OCI-M1 (cell line): Measurements from ENCODE around the gene LPIN2.
A peak's percentile ranks its signal among the peaks of the same experiment; 100 is the strongest.
"Not testable (repeated sequence)": the region's sequence is repeated elsewhere in the genome, so short reads cannot be mapped to it uniquely, and the experiment has no call there.

ENCODE experiments used
- DNase-seq: peaks from one replicate; lab custom pipeline; 2025; lab: John Stamatoyannopoulos, UW

LPIN2 gene, protein sequence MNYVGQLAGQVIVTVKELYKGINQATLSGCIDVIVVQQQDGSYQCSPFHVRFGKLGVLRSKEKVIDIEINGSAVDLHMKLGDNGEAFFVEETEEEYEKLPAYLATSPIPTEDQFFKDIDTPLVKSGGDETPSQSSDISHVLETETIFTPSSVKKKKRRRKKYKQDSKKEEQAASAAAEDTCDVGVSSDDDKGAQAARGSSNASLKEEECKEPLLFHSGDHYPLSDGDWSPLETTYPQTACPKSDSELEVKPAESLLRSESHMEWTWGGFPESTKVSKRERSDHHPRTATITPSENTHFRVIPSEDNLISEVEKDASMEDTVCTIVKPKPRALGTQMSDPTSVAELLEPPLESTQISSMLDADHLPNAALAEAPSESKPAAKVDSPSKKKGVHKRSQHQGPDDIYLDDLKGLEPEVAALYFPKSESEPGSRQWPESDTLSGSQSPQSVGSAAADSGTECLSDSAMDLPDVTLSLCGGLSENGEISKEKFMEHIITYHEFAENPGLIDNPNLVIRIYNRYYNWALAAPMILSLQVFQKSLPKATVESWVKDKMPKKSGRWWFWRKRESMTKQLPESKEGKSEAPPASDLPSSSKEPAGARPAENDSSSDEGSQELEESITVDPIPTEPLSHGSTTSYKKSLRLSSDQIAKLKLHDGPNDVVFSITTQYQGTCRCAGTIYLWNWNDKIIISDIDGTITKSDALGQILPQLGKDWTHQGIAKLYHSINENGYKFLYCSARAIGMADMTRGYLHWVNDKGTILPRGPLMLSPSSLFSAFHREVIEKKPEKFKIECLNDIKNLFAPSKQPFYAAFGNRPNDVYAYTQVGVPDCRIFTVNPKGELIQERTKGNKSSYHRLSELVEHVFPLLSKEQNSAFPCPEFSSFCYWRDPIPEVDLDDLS

DNA sequence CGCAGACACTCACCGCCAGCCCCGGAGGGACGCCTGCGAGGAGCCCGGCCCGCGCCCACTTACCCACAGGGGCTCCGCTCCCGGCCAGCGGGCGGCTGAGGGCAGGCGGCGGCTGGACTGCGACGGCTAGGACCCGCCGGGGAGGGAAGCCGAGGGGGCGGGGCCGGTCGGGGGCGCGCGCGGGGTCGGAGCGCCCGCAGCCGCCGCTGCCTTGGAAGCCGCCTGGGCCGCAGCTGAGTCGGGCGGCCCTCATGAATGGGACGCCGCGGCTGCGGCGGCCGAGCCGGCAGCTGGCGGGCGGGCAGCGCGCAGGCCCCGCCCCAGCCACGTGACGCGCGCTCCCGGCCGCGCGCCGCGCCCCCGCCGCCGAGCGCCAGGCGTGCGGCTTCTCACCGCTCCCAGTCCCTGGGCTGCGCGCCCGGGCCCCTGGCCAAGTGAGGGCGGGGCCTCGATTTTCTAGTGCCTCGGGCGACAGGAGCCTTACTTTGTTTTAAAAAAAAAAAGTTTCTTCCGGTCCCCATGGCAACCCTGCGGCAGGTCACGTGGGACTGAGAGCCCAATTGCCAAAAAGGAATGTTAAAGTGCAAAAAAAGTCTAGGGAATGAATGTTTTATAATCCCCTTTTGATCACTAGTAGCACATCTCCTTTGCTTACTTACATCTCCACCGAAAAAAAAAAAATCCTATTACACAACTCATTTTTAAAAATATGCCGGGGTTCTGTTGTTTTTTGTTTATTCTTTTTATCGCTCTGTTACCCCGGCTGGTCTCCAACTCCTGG lies at the start of gene LPIN2:
Gene LPIN2, minus strand, starts transcription at position 121 of the 781 bp plus-strand sequence. CDS start 52,304 bp downstream, outside the sequence.
- DNase-seq = peak; percentile 99

DNA sequence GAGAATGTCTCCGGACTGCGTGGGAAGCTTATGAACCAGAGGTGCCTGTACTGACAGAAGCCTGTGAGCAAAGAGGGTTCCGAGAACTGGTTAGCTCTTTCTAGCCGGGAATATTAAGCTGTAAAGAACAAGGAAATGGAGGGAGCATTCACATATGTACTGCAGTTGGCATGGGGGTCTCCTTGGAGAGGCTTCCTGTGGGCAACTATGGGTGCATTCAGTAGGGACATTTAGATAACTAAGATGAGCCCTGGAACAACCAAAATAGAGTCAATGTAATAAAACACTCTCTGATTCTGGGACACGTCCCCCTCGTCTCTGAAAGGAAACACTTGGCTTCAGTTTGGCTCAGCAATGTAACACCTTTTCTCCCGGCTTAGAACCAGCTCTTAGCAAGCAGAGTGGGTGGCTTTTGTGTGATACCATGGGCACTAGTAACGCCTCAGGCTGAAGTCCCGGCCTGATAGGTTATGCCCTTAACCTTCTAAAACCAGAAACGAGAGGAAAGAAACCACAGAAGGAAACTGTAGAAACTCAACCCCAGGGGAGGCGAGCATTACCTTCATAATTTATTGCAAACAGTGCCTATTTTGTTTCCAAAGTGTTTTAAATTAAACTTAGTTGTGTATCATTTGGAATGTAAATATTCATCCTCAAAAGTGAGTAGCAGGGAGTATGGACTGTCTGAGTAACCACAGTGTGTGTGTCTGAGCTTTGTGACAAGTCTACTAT lies 48.8 kb upstream of the LPIN2 start:
- DNase-seq = no peak

DNA sequence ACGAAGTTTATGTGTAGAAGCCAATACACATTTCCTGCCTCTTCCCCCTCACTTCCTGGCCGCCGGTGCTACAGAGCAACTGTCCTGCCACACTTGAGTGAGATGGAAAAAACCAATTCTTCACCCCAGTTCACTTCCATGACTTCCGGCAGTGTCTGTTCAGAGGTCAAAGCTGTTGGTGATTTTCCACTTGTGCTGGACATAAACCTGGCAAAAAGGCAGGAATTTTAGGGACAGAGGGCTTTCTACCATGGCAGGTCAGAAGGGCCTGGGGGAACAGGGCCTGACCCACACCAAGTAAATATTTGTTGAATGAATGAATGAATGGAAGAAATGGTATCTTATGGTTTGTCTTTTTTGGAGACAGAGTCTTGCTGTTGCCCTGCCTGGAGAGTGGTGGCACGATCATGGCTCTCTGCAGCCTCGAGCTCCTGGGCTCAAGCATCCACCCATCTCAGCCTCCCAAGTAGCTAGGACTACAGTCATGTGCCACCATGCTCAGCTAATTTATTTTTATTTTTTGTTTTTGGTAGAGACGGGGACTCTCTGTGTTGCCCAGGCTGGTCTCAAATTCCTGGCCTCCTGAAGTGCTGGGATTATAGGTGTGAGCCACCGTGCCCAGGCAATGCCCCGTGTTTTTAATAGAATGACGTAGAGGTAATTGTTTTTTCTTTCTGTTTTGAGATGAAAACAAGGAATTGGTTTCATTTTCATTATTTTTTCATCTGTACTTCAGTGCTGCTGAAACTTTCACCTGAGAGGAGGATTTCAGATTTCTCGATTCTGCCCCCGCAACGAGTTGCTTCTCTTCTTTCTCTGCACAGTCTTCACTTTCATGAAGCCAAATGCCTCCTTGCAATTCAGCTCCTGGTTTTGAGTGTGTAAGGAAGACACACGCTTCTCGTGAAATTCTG lies 48.0 kb upstream of the LPIN2 start:
- DNase-seq = no peak

DNA sequence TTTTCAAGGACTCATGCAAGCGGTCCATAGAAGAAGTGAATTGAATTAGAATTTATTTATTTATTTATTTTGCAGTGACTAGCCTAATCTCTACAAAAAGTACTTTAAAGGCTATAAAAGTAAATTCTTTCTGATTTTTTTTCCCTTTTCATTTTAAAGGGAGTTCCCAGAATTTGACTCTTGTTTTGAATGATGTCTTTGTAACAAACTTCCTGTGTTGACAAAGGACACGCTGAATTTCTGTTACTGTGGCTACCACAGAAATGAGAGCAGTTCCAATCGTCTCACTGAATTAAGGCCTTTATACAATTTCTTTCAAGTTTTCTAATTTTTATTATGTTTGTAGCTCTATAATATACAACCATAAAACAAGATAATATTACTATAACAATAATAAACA lies 46.3 kb upstream of the LPIN2 start:
- DNase-seq = no peak

DNA sequence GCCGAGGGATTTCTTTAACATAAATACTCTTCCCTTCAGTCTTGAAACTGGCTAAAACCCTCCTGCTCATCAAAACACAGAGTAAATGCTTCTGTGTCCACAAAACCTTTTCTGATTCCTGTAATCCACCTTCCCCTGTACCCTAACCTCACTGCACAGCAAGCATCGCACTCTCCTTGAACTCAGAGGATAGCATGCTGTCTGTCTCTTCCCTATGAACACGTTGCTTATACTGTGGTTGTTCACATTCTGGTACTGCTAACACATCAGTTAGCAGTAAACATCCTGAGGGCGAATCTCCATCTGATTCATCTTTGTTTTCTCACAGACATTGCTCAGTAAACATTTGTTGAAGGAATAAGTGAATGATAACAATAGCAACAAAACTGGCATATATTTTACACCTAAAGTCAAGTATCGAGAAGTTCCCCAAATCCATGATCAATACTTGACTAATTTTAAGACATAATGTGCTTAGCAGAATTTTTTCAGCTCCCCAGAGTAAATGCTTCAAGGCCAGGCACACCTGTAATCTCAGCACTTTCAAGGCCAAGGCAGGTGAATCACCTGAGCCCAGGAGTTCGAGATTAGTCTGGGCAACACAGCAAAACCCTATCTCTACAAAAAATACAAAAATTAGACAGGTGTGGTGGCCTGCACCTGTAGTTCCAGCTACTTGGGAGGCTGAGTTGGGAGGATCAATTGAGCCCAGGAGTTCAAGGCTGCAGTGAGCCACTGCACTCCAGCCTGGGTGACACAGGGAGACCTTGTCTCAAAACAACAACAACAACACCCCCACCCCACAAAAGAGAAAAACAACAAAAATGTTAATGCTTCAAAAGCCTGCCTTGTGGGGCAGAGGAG lies 45.6 kb upstream of the LPIN2 start:
- DNase-seq = no peak

DNA sequence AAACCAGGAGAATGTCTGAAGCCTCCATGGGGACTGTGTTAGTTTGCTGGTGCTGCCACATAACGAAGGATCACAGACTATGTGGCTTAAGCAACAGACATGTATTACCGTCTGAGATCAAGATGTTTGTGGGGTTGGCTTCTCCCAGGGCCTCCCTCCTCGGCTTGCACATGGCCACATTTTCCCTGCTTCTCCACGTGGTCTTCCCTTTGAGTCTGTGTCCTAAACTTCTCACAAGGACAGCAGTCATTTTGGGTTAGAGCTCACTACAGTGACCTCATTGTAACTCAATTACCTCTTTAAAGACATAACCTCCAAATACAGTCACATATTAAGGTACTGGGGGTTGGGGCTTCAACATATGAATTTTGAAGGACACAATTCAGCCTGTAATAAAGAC lies 44.6 kb upstream of the LPIN2 start:
- no peak for DNase-seq

DNA sequence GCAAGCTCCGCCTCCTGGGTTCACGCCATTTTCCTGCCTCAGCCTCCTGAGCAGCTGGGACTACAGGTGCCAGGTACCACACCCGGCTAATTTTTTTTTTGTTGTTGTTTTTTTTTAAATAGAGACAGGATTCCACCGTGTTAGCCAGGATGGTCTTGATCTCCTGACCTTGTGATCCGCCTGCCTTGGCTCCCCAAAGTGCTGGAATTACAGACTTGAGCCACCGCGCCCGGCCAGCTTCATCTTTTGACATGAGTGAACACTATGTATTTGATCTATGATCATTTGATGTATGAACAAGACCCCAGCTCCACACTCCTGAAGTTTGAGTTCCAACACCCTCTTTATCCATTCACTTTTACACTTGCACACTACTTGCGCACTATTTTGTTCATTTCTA lies 43.4 kb upstream of the LPIN2 start:
- DNase-seq = no peak

DNA sequence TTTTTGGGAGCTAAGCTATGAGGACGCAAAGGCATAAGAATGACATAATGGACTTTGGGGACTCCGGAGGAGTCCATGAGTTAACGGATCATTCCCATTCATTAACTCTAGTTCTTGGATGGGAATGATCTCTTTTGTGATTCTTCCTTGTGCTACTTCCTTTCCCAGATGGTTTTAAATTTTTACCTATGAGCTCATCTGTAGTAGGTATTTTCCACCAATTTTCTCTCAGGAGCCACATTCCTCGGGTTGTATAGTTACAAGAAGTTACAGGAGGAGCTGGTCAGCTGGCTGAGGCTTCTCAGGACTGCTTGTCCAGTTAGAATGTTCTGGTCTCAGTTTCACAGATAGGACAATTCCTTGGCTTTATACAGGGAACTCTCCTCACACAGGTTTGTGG lies 42.9 kb upstream of the LPIN2 start:
- DNase-seq = no peak

DNA sequence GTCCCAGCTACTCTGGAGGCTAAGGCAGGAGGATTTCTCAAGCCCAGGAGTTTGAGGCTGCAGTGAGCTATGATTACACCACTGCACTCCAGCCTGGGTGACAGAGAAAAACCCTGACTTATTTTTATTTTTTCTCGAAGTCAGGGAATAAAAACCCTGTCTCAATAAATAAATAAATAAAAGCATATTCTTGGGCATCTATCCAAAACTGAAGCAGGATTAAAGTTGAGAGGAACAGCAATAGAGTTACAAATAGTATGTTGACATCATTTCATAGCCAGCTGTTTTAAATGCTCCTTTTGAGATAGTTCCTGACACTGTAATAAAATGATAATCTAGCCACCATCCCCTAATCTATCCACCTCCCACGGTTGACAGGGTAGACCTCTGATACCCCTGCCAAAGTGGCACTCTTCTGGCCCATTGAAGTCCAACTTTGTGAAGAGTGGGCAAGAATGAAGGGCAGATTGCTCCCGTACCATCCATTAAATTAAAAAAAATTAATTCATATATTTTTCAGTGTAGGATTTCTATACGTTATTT lies 42.3 kb upstream of the LPIN2 start:
- DNase-seq = no peak

DNA sequence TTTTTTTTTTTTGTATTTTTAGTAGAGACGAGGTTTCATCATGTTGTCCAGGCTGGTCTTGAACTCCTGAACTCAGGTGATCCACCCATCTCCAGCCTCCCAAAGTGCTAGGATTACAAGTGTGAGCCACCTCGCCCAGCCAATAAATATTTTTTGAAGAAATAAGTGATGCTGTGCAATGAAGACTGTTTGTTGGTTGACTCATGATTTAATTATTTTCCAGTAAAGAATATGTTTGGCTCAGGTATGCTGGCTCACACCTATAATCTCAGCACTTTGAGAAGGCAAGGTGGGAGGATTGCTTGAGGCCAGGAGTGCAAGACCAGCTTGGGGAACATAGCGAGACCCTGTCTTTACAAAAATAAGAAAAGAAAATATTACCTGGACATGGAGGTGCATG lies 41.8 kb upstream of the LPIN2 start:
- DNase-seq = no peak

DNA sequence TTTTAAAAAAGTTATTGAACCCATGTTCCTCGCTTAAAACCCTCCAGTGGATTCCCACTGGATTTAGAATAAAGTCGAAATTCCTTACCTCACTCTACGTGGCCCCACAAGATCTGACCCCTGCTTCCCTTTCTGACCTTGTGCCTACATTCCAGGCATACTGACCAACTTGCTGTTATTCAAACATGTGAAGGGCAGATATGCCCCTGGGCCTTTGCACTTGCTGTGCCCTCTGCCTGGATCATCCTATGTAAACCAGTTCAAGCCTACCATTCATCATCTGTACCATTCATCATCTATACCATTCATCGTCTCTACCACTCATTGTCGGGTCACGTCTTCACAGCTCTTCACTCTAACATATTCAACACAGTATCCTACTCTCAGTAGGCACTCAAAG lies 41.3 kb upstream of the LPIN2 start:
- no peak for DNase-seq

DNA sequence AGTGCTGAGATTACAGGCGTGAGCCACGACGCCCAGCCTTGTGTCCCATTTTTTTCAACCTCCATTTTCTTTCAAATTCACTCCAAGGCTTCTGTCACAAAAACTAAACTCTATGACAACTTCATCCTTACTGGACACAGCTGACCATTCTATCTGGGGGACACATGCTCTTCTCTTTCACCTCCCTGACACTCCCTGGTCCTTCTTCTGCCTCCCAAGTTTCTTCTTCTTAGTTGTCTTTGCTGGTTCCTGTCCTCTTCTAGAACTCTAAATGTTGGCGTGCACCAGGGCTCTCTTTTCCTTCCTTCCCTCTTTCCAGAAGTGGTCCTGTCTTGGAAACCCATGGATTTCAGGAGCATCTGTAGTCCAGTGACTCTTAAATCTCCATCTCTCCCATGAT lies 40.1 kb upstream of the LPIN2 start:
- no peak for DNase-seq

DNA sequence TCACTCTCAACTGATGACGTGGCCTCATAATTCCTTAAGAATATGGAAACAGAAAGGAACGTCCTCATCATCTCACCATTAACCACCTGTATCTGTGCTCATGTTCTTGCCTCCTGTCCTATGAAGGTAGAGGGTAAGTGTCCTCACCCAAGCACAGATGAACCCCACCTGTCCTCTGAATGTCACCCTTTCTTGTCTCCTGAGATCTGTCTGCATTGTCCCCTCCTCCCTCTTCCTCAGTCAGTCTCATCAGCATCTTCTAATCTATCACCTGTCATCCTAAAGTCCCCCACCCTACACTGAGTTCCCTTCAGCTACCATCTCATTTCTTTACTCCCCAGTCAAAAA lies 39.4 kb upstream of the LPIN2 start:
- no peak for DNase-seq

DNA sequence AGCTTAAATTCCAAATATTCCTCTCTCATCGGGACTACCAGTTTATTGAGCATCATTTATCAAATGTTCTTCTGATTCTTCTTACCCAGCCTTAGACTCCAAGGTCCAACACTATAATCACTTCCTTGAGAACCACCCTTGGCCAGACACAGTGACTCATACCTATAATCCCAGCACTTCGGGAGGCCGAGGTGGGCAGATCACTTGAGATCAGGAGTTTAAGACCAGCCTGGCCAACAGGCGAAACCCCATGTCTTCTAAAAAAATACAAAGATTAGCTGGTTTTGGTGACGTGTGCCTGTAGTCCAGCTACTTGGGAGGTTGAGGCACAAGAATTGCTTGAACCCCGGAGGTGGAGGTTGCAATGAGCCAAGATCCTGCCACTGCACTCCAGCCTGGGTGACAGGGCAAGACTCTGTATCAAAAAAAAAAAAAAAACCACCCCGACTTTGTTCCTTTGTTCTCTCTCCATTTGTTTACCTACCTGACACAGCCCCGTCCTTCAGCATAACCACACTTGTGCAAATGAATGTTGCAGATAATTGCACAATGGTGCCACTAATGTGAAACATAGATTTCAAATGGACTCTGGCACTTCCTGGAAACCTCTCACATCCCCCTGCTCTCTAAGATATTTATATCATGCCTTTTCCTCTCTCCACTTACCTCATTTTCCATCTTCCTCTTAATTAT lies 38.9 kb upstream of the LPIN2 start:
- DNase-seq = peak; percentile 31

DNA sequence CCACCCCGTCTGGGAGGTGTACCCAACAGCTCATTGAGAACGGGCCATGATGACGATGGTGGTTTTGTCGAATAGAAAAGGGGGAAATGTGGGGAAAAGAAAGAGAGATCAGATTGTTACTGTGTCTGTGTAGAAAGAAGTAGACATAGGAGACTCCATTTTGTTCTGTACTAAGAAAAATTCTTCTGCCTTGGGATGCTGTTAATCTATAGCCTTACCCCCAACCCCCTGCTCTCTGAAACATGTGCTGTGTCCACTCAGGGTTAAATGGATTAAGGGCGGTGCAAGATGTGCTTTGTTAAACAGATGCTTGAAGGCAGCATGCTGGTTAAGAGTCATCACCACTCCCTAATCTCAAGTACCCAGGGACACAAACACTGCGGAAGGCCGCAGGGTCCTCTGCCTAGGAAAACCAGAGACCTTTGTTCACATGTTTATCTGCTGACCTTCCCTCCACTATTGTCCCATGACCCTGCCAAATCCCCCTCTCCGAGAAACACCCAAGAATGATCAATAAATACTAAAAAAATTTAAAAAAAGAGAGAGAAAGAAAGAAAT lies 37.0 kb upstream of the LPIN2 start:
- not testable (repeated sequence) for DNase-seq

DNA sequence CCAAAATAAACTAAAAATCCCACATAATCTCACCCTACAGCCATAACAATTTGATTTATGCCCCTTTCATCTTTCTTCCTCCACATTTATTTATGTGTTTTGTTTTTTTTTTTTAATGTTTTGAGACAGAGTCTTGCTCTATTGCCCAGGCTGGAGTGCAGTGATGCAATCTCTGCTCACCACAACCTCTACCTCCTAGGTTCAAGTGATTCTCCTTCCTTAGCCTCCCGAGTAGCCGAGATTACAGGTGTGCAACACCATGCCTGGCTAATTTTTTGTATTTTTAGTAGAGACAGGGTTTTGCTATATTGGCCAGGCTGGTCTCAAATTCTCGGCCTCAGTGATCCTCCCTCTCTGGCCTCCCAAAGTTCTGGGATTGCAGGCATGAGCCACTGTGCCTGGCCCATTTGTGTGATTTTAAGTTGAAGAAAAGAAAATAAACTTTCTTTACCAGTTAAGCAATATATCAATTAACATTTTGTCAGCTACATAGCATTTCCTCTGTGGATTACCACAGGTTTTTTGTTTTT lies 35.9 kb upstream of the LPIN2 start:
- no peak for DNase-seq

DNA sequence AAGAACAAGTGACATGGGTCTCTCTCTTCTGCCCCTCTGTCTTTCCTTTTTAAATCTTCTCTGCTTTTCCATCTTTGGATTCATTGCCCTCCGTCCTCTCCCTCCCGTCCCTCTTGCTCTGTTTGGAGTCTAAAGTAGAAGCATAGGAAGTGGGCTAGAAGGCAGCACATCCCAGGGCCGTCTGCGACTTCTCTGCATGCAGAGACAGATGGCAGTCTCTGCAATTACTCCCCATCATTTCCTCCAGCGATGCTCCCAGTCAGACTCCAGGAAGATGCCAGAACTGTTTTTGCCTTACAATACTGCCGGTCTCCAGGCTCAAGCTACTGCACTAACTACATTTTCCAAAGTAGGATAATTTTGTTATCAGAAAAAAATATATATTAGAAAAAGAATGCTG lies 35.2 kb upstream of the LPIN2 start:
- no peak for DNase-seq

DNA sequence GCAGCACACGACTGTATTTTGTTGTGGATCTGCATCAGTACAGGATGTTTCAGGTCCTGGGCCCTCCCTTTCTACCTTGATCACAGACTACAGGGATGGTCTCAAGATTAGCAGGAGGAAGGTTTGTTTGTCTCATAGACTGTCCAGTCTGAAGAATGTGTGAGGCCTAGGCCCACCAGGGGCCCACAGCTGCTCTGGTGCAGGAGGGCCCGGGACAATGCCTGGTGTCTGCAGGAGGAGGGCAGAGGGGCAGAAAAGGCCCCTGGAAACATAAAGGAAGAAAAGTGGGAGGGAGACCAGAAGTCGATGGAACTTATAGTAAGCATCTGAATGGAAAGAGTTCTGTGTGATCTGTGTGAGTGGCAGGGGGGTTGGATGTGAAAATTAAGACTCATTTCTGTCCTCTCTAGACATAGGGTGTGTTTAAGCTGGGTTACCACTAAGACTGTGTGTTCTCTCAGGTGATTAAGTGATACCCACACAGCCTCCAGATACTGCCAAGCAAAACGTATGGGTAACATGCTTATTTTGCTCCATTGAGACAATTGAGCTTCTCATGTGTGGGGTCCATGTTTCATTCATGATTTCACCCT lies 33.4 kb upstream of the LPIN2 start:
- no peak for DNase-seq
